ENCODE data around the gene GSTO1. TPM values are rescaled to one million over a fixed set of nuclear protein-coding genes. Genes with fewer than 3 reads are reported as not detected.
A peak's percentile ranks its signal among the peaks of the same experiment; 100 is the strongest.

The GSTO1 gene
- total and polyA plus RNA-seq, 2 experiments from 2014 or later, result 52.5 to 182 TPM

- no peak for TF ChIP-seq REST (IDR thresholded peaks at IDR 0.05; ENCODE audit: unreplicated experiment)
Observed at GRCh38 chr10:104250371-104250770, 4.3 kb upstream of the GSTO1 start (continued).

- no peak for ATAC-seq
- TF ChIP-seq POLR2AphosphoS5 (IDR thresholded peaks at IDR 0.05; ENCODE audit: low read depth) (no peak), STAT1 (IDR thresholded peaks at IDR 0.05; ENCODE audit: unreplicated experiment) (no peak), ZNF462 (CRISPR knock-in tag; IDR thresholded peaks at IDR 0.05) (no peak), CREB1 (CRISPR knock-in tag; IDR thresholded peaks at IDR 0.05; ENCODE audit: low read depth) (no peak), ETS1 (IDR thresholded peaks at IDR 0.05) (no peak), ZNF114 (CRISPR knock-in tag; IDR thresholded peaks at IDR 0.05) (no peak), REST (IDR thresholded peaks at IDR 0.05; ENCODE audit: unreplicated experiment) (no peak), JUNB (IDR thresholded peaks at IDR 0.05; ENCODE audit: unreplicated experiment) (no peak), EZH2phosphoT487 (IDR thresholded peaks at IDR 0.05; ENCODE audit: unreplicated experiment) (no peak), NANOG (IDR thresholded peaks at IDR 0.05; ENCODE audit: borderline replicate concordance) (no peak), EZH2 (IDR thresholded peaks at IDR 0.05; ENCODE audit: low read depth, unreplicated experiment) (no peak)
Observed at GRCh38 chr10:104251443-104251842, 3.2 kb upstream of the GSTO1 start.

More at GRCh38 chr10:104251443-104251842, 3.2 kb upstream of the GSTO1 start:
- Mint-ChIP-seq H3K4me1 (peaks cover 44% of the 10 kb centered on the region), H3K9me3 (peaks cover 7% of the 10 kb centered on the region; the same call in 1 of the 3 replicates), H3K4me3 (no peak overlapping the region), H3K27me3 (ENCODE audit: insufficient read depth, low read depth, poor library complexity) (peaks cover 9% of the 10 kb centered on the region), H3K36me3 (ENCODE audit: low read depth) (no peaks in the 10 kb centered on the region), H3K27ac (no peak overlapping the region)
- peaks cover 8% of the 10 kb centered on the region; the same call in 1 of the 2 replicates for H3K9me2 ChIP-seq (ENCODE audit: insufficient read depth)
- no peaks in the 10 kb centered on the region for H4K20me1 ChIP-seq (replicated peaks; ENCODE audit: insufficient read depth)
- DNase-seq (ENCODE audit: low spot score), result no peak
- no peaks in the 10 kb centered on the region for H3K27me3 ChIP-seq (ENCODE audit: insufficient read depth)
- H3K4me2 ChIP-seq, result peak overlapping the region; percentile 31
- H3K79me2 ChIP-seq (replicated peaks; ENCODE audit: insufficient read depth), result peaks cover 8% of the 10 kb centered on the region
- no peak overlapping the region for H2AFZ ChIP-seq
- no peaks in the 10 kb centered on the region; the same call in 1 of the 2 replicates for H3K36me3 ChIP-seq (ENCODE audit: insufficient read depth)
- peaks cover 15% of the 10 kb centered on the region; the same call in 1 of the 2 replicates for H3F3A ChIP-seq (replicated peaks; ENCODE audit: low read depth)
- H3K4me3 ChIP-seq, result no peak overlapping the region
- peaks cover 49% of the 10 kb centered on the region for H3K4me1 ChIP-seq (ENCODE audit: insufficient read depth)
- no peak overlapping the region for H3K27ac ChIP-seq (ENCODE audit: low read depth)

Data from GM23338 (cell line).